Measurements from ENCODE around the gene COL11A2.

DNA sequence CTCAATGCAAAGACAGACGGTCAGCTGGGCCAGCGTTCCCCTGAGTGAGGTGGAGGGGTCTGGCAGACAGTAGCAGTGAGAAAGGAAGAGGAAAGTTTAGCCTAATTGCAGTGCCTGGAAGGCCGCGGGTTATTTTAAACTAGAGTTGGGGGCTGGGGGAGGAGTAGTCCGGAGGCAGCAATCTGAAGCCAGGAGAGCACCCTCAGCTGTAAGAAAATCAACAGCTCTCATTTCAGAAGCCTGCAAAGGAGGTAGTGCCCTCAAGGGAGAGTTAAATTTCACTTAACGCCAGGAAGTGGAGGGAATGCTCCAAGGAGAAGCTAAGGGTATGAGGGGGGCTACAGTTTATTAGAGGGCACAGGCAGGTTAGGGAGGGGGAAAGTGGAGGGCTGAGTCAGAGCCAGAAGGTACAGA is 43.0 kb upstream of the COL11A2 start:
- TF ChIP-seq, protein P1, sequence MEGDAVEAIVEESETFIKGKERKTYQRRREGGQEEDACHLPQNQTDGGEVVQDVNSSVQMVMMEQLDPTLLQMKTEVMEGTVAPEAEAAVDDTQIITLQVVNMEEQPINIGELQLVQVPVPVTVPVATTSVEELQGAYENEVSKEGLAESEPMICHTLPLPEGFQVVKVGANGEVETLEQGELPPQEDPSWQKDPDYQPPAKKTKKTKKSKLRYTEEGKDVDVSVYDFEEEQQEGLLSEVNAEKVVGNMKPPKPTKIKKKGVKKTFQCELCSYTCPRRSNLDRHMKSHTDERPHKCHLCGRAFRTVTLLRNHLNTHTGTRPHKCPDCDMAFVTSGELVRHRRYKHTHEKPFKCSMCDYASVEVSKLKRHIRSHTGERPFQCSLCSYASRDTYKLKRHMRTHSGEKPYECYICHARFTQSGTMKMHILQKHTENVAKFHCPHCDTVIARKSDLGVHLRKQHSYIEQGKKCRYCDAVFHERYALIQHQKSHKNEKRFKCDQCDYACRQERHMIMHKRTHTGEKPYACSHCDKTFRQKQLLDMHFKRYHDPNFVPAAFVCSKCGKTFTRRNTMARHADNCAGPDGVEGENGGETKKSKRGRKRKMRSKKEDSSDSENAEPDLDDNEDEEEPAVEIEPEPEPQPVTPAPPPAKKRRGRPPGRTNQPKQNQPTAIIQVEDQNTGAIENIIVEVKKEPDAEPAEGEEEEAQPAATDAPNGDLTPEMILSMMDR (IDR thresholded peaks at IDR 0.05), result no peak
- TF ChIP-seq POLR2A (IDR thresholded peaks at IDR 0.05), result no peak
